ENCODE data around the gene GINS2. TPM values are rescaled to one million over a fixed set of nuclear protein-coding genes. Genes with fewer than 3 reads are reported as not detected.

GINS2 gene
- total RNA-seq, 1 experiment from 2014 or later = 71.9 TPM

DNA sequence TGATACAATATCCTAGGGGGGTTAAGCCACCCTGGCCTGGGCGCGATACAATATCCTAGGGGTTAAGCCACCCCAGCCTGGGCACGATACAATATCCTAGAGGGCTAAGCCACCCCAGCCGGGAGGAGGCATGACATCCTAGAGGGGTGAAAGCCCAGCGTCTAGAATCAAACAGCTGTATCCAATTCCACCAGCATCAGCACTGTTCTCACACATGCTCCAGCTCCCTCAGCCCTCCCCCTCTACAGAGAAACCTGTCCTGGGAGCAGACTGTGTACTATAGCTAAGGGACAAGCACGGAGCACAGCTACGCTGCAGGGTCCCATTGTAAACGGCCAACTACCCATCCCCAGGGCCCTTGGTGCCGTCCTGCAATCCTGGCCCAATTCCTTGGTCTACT is 6.2 kb downstream of the GINS2 start:
- ChIA-PET POLR2A (ENCODE audit: low non-redundant PET) (no interaction called here), CTCF (interaction anchor here (1.6 kb wide), 1 partner anchor 66 kb away, joined by 3 read pairs; no protein-coding TSS in a partner anchor)

DNA sequence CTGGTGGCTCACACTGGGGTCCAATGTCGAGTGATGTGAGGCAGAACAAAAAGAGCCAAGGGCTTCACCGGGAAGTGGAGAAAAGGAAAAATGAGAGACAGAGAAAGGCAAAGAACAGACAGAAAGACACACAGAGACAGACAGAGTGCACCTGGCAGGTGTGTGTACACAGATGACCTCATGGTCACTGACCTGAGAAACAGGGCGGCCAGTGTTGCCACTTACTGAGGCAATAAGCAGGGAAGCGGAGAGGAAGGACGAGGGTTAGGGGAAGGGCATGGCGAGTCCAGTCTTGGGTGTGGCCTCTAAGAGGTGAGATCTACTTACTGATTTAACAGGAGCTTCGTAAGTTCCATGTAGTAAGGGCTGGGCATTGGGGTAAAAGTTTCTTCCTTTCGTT is 7.5 kb downstream of the GINS2 start:
- H3K27me3 ChIP-seq (replicated peaks; ENCODE audit: insufficient read depth, low read depth, low read length, poor library complexity) = no peaks in the 10 kb centered on the region
- H3K4me3 ChIP-seq (ENCODE audit: low read depth, low read length, poor library complexity, severe bottlenecking) = no peak overlapping the region
- no peak for TF ChIP-seq EZH2 (IDR thresholded peaks at IDR 0.05; ENCODE audit: borderline replicate concordance, low read depth, low read length, poor library complexity, severe bottlenecking)
- TF ChIP-seq, protein P1, sequence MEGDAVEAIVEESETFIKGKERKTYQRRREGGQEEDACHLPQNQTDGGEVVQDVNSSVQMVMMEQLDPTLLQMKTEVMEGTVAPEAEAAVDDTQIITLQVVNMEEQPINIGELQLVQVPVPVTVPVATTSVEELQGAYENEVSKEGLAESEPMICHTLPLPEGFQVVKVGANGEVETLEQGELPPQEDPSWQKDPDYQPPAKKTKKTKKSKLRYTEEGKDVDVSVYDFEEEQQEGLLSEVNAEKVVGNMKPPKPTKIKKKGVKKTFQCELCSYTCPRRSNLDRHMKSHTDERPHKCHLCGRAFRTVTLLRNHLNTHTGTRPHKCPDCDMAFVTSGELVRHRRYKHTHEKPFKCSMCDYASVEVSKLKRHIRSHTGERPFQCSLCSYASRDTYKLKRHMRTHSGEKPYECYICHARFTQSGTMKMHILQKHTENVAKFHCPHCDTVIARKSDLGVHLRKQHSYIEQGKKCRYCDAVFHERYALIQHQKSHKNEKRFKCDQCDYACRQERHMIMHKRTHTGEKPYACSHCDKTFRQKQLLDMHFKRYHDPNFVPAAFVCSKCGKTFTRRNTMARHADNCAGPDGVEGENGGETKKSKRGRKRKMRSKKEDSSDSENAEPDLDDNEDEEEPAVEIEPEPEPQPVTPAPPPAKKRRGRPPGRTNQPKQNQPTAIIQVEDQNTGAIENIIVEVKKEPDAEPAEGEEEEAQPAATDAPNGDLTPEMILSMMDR (conservative IDR thresholded peaks at IDR 0.05; ENCODE audit: low read depth, low read length) = no peak
- no peaks in the 10 kb centered on the region for H3K9me3 ChIP-seq (ENCODE audit: low read depth, low read length, poor library complexity, severe bottlenecking)
- peaks cover 76% of the 10 kb centered on the region for H3K36me3 ChIP-seq (ENCODE audit: insufficient read depth, low read length, poor library complexity, severe bottlenecking)
- H3K4me1 ChIP-seq (ENCODE audit: insufficient read depth, low read length, poor library complexity, severe bottlenecking) = no peaks in the 10 kb centered on the region
- POLR2A ChIA-PET (ENCODE audit: low non-redundant PET) = no interaction called here
- intact Hi-C loops (cut with micrococcal nuclease; ENCODE audit: unreplicated experiment) = no loop called here
- CTCF ChIA-PET = no interaction called here
- no TSS peak for BruUV-seq (replicated peaks)
- H3K27ac ChIP-seq (ENCODE audit: low read depth, low read length, poor library complexity, severe bottlenecking) = no peak overlapping the region
- no peak for DNase-seq (ENCODE audit: low spot score)

More for the DNA sequence above, 6.2 kb downstream of the GINS2 start:
- no peak for DNase-seq (ENCODE audit: low spot score)
- Histone ChIP-seq H3K9me3 (ENCODE audit: low read depth, low read length, poor library complexity, severe bottlenecking) (no peaks in the 10 kb centered on the region), H3K27me3 (replicated peaks; ENCODE audit: insufficient read depth, low read depth, low read length, poor library complexity) (no peaks in the 10 kb centered on the region), H3K4me3 (ENCODE audit: low read depth, low read length, poor library complexity, severe bottlenecking) (no peak overlapping the region), H3K36me3 (ENCODE audit: insufficient read depth, low read length, poor library complexity, severe bottlenecking) (peaks cover 69% of the 10 kb centered on the region), H3K27ac (ENCODE audit: low read depth, low read length, poor library complexity, severe bottlenecking) (no peak overlapping the region), H3K4me1 (ENCODE audit: insufficient read depth, low read length, poor library complexity, severe bottlenecking) (no peaks in the 10 kb centered on the region)
- intact Hi-C loops (cut with micrococcal nuclease; ENCODE audit: unreplicated experiment) = no loop called here
- BruUV-seq (replicated peaks) = no TSS peak
- TF ChIP-seq, protein P1 (conservative IDR thresholded peaks at IDR 0.05; ENCODE audit: low read depth, low read length) = no peak
- TF ChIP-seq EZH2 (IDR thresholded peaks at IDR 0.05; ENCODE audit: borderline replicate concordance, low read depth, low read length, poor library complexity, severe bottlenecking) = no peak

DNA sequence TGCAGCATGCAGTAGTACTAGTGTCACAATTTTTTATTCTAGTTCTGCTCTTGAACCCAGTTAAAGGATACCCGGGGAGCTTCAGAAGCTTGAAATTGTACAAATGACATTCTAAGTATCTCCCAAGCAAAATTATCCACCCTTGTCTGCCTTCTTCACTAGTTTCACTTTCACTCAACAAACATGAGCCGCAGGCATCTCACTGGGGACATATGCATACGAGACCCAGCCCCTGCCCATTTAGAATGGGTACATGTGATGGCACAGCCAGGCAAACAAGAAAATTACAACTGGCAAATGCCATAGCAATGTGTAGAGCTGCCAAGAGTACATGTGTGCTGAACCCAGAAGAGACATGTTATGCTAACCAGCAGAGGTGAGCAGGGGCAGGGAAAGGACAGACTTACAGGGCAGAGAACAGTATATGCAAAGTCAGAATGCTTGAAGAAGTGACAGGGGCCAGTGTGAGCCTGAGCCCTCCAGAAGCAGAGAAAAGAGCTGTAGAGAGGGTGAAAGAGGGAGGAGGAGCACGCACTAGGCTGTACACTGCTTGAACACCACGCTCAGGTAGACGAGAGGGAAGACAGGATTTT is 8.3 kb downstream of the GINS2 start:
- Histone ChIP-seq H3K9me3 (ENCODE audit: low read depth, low read length, poor library complexity, severe bottlenecking) (no peaks in the 10 kb centered on the region), H3K4me1 (ENCODE audit: insufficient read depth, low read length, poor library complexity, severe bottlenecking) (no peaks in the 10 kb centered on the region), H3K36me3 (ENCODE audit: insufficient read depth, low read length, poor library complexity, severe bottlenecking) (peaks cover 78% of the 10 kb centered on the region), H3K27me3 (replicated peaks; ENCODE audit: insufficient read depth, low read depth, low read length, poor library complexity) (no peaks in the 10 kb centered on the region), H3K4me3 (ENCODE audit: low read depth, low read length, poor library complexity, severe bottlenecking) (no peak overlapping the region), H3K27ac (ENCODE audit: low read depth, low read length, poor library complexity, severe bottlenecking) (no peak overlapping the region)
- intact Hi-C loops (cut with micrococcal nuclease; ENCODE audit: unreplicated experiment) = no loop called here
- TF ChIP-seq, protein P1 (conservative IDR thresholded peaks at IDR 0.05; ENCODE audit: low read depth, low read length) = no peak
- no peak for TF ChIP-seq EZH2 (IDR thresholded peaks at IDR 0.05; ENCODE audit: borderline replicate concordance, low read depth, low read length, poor library complexity, severe bottlenecking)
- no peak for DNase-seq (ENCODE audit: low spot score)
- POLR2A ChIA-PET (ENCODE audit: low non-redundant PET) = no interaction called here
- CTCF ChIA-PET = no interaction called here
- BruUV-seq (replicated peaks) = no TSS peak

All from A673 (cell line).